GM12878 (cell line): ENCODE measurements around the gene SMCO4. TPM values are rescaled to one million over a fixed set of nuclear protein-coding genes. Genes with fewer than 3 reads are reported as not detected.

ENCODE experiments used
- ATAC-seq: fragments of 200-7000 bp; cut with Tn5 transposase; 3 replicates; pipeline ENCODE4 v1.9.1; 2020; ENCODE audit warnings: mild to moderate bottlenecking, moderate library complexity
- BruUV-seq: library from RNA; stranded (reverse); fragments of 400-500 nt; replicated peaks from 2 replicates; lab custom pipeline; 2021; lab: Mats Ljungman, UMichigan
- CTCF ChIA-PET: fragments of 300-600 bp; sonication (Branson Sonifier 250); formaldehyde crosslinking; extraction: SDS; loops from one replicate; lab custom pipeline; 2021; ENCODE audit warnings: inconsistent platforms; lab: Yijun Ruan, JAX
- POLR2A ChIA-PET: fragments of 350-600 bp; formaldehyde crosslinking; extraction: SDS; loops from one replicate; lab custom pipeline; 2021; ENCODE audit warnings: inconsistent platforms; lab: Charles Lee
- RAD21 ChIA-PET: fragments of 300-600 bp; sonication (Branson Sonifier 250); formaldehyde crosslinking; loops from one replicate; lab custom pipeline; 2023; ENCODE audit warnings: antibody characterized with exemption; ENCODE audit not compliant: unreplicated experiment; lab: Charles Lee
- SMC1A ChIA-PET: fragments of 300-600 bp; sonication (Branson Sonifier 250); formaldehyde crosslinking; loops from one replicate; lab custom pipeline; 2023; ENCODE audit not compliant: unreplicated experiment, uncharacterized antibody; lab: Charles Lee
- DNase-seq: peaks from one replicate; pipeline ENCODE4 v3.0.0-alpha.2; 2011; ENCODE audit warnings: low read depth, low spot score
- FAIRE-seq: peaks from 3 replicates; lab custom pipeline; 2011; peaks lifted over from hg19 to GRCh38; lab: Jason Lieb, UNC
- H2AFZ ChIP-seq: 2 replicates; pipeline ENCODE4 v1.6.0; 2011; ENCODE audit warnings: low read depth, low read length, control low read depth; ENCODE audit not compliant: control insufficient read depth
- H3K27ac ChIP-seq: 2 replicates; pipeline ENCODE4 v1.5.1; 2011; ENCODE audit warnings: control low read depth; ENCODE audit not compliant: control insufficient read depth, insufficient read depth
- H3K27me3 ChIP-seq, 2 experiments: replicated peaks in 1 of 2; 2 replicates each; pipeline versions ENCODE4 v1.6.0 to v1.6.1; 2011; ENCODE audit warnings: low read length in 1 of 2; ENCODE audit not compliant: control insufficient read depth in 2 of 2, insufficient read depth in 2 of 2
- H3K36me3 ChIP-seq, 2 experiments: 2 replicates each; pipeline ENCODE4 v1.5.1; 2011; ENCODE audit warnings: low read length in 1 of 2; ENCODE audit not compliant: control insufficient read depth in 2 of 2, insufficient read depth in 2 of 2
- H3K4me1 ChIP-seq: 2 replicates; pipeline ENCODE4 v1.6.1; 2011; ENCODE audit warnings: mild to moderate bottlenecking, low read length, moderate library complexity, mixed read lengths; ENCODE audit not compliant: control insufficient read depth, insufficient read depth
- H3K4me2 ChIP-seq: 2 replicates; pipeline ENCODE4 v1.6.0; 2011; ENCODE audit warnings: control low read depth; ENCODE audit not compliant: control insufficient read depth, insufficient read depth
- H3K4me3 ChIP-seq: fragments of 200-600 bp; sonication (generic); 2 replicates; pipeline ENCODE4 v1.5.1; 2016
- H3K79me2 ChIP-seq: 2 replicates; pipeline ENCODE4 v1.6.0; 2011; ENCODE audit warnings: low read length; ENCODE audit not compliant: control insufficient read depth, insufficient read depth
- H3K9ac ChIP-seq: 2 replicates; pipeline ENCODE4 v1.8.0; 2011; ENCODE audit warnings: low read length, control low read depth, mixed read lengths; ENCODE audit not compliant: control insufficient read depth, insufficient read depth
- H3K9me3 ChIP-seq: replicated peaks from 3 replicates; pipeline ENCODE4 v1.5.1; 2011; ENCODE audit warnings: mild to moderate bottlenecking, low read length; ENCODE audit not compliant: control insufficient read depth, insufficient read depth
- H4K20me1 ChIP-seq: 2 replicates; pipeline ENCODE4 v1.6.0; 2011; ENCODE audit not compliant: control insufficient read depth, insufficient read depth
- BACH1 ChIP-seq: fragments of 450-650 bp; IDR thresholded peaks from 2 replicates; pipeline ENCODE4 v1.6.1; 2017; ENCODE audit warnings: mild to moderate bottlenecking, borderline replicate concordance
- BHLHE40 ChIP-seq, 2 experiments: fragments of 450-650 bp in 1 of 2; IDR thresholded peaks; 2 replicates each; pipeline ENCODE4 v1.6.1; 2011 to 2017; ENCODE audit warnings: low read depth in 2 of 2, borderline replicate concordance in 1 of 2, improper control_type of control experiment in 1 of 2, low read length in 1 of 2, mild to moderate bottlenecking in 1 of 2
- BRCA1 ChIP-seq: IDR thresholded peaks from 2 replicates; pipeline ENCODE4 v1.6.1; 2011; ENCODE audit warnings: low read depth, low read length, improper control_type of control experiment
- CEBPB ChIP-seq, 2 experiments: fragments of 150-350 bp in 1 of 2; IDR thresholded peaks; 2 replicates each; pipeline ENCODE4 v1.6.1; 2012 to 2014; ENCODE audit warnings: low read depth in 2 of 2, low read length in 2 of 2, borderline replicate concordance in 1 of 2, inconsistent platforms in 1 of 2
- EED ChIP-seq: sonication (generic); IDR thresholded peaks from 2 replicates; pipeline ENCODE4 v1.6.1; 2016; ENCODE audit warnings: antibody characterized with exemption, low read depth
- ETV6 ChIP-seq, 2 experiments: fragments of 450-650 bp in 1 of 2; IDR thresholded peaks in 1 of 2; conservative IDR thresholded peaks in 1 of 2; 2 replicates each; pipeline ENCODE4 v1.6.1; 2014; ENCODE audit warnings: antibody characterized with exemption in 1 of 2, borderline replicate concordance in 1 of 2, low read depth in 1 of 2, mild to moderate bottlenecking in 1 of 2, moderate library complexity in 1 of 2
- NFYB ChIP-seq: IDR thresholded peaks from 2 replicates; pipeline ENCODE4 v1.6.1; 2011; ENCODE audit warnings: low read depth, mild to moderate bottlenecking, low read length, improper control_type of control experiment, moderate library complexity; ENCODE audit not compliant: insufficient read depth
- PAX5 ChIP-seq: IDR thresholded peaks from 2 replicates; pipeline ENCODE4 v1.6.1; 2011; ENCODE audit warnings: low read depth, low read length, borderline replicate concordance
- POLR2AphosphoS2 ChIP-seq: IDR thresholded peaks from 2 replicates; pipeline ENCODE4 v1.6.1; 2011; ENCODE audit warnings: low read depth, mild to moderate bottlenecking, low read length, improper control_type of control experiment, moderate library complexity
- TARDBP ChIP-seq: IDR thresholded peaks from 2 replicates; pipeline ENCODE4 v1.6.1; 2016; ENCODE audit warnings: borderline replicate concordance
- WRNIP1 ChIP-seq: IDR thresholded peaks from 2 replicates; pipeline ENCODE4 v1.6.1; 2011; ENCODE audit warnings: low read depth, low read length, improper control_type of control experiment, borderline replicate concordance
- ZNF24 ChIP-seq: fragments of 450-650 bp; IDR thresholded peaks from 2 replicates; pipeline ENCODE4 v1.6.1; 2017; ENCODE audit warnings: antibody characterized with exemption, mild to moderate bottlenecking
- ZNF274 ChIP-seq: IDR thresholded peaks from one replicate; pipeline ENCODE4 v1.8.0; 2011; ENCODE audit not compliant: insufficient read length, insufficient read depth
- WGBS: methylation state at CpG from one replicate; pipeline ENCODE4 v1.1.6; 2016; ENCODE audit warnings: low lambda C conversion rate; ENCODE audit not compliant: insufficient replicate concordance, insufficient coverage; ENCODE audit errors: missing lambda C conversion rate; 5-methylcytosine and 5-hydroxymethylcytosine counted together
- in situ Hi-C: fragments of 300-500 bp; cut with MboI; formaldehyde crosslinking; loops from 9 replicates; pipeline ENCODE4 v1.14.3; 2018; ENCODE audit warnings: mixed read lengths
- intact Hi-C: fragments of 100-400 bp; cut with micrococcal nuclease; formaldehyde crosslinking; loops from one replicate; pipeline ENCODE4 v1.14.2; 2022; ENCODE audit not compliant: unreplicated experiment
- polyA plus RNA-seq, 11 experiments: library from polyadenylated mRNA; depleted of rRNA in 4 of 11; unstranded in 6 of 11; stranded (reverse) in 5 of 11; fragments of >200 nt; fragmentation: Nextera tagmentation in 4 of 11; fragmentation: Illumina TruSeq in 1 of 11; extraction: Ambion mirVana in 4 of 11; extraction: Trizol in 1 of 11; gene quantifications; 1 replicate in 1 of 11; 2 replicates in 10 of 11; pipeline versions ENCODE4 v1.2.1 to v1.2.3, GENCODE V29; 2011 to 2016; ENCODE audit warnings: inconsistent platforms in 2 of 11, missing spikeins in 2 of 11, low read depth in 1 of 11
- total RNA-seq, 4 experiments: library from RNA; depleted of rRNA in 3 of 4; stranded (reverse); fragments of >200 nt in 3 of 4; fragmentation: Illumina TruSeq in 1 of 4; extraction: Trizol in 1 of 4; gene quantifications; 2 replicates each; pipeline versions ENCODE4 v1.2.1 to v1.2.3, GENCODE V29; 2013 to 2021
- TF ChIP-seq, protein P1 (sequence below): fragments of 450-650 bp; formaldehyde crosslinking; IDR thresholded peaks from 2 replicates; pipeline ENCODE4 v1.4.0; 2022; ENCODE audit warnings: mild to moderate bottlenecking, moderate library complexity
- TF ChIP-seq, protein P2 (sequence below): fragments of 450-650 bp; IDR thresholded peaks from 2 replicates; pipeline ENCODE4 v1.6.1; 2017; ENCODE audit warnings: mild to moderate bottlenecking, moderate library complexity
- TF ChIP-seq, protein P3 (sequence below): fragments of 450-650 bp; IDR thresholded peaks from 2 replicates; pipeline ENCODE4 v1.6.1; 2014; ENCODE audit warnings: mild to moderate bottlenecking

SMCO4 gene
- total and polyA plus RNA-seq, 10 of the 15 experiments (the other 5 are each of a cell fraction or from before 2014, with no cell fraction given), result 3.6 to 59.9 (median 27.9) TPM

DNA sequence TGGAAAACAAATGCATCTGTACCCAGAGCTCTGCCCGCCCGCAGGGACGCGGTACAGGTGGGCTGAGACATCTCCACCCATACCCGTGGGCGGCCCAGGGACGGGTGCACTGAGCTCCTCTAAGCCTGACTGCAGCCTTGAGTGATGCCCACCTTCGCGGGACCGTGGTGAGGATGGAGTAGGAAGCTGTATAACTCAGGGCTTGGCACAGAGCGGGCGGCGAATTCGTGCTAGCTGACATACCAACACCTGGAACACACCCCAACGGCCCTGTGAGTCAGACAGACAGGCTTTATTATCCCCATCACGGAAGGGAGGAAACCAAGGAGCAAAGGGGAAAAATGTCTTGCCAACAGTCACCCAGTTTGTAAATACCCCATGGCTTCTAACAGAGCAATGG, 61.9 kb downstream of the SMCO4 start:
- H3K36me3 ChIP-seq, result peaks cover 0 to 14% of the 10 kb centered on the region in 2 experiments; a peak in 2 of 4 replicates
- H3K9ac ChIP-seq, result no peak overlapping the region
- ChIA-PET RAD21 (interaction anchor here (1.0 kb wide), 1 partner anchor 65 kb away, joined by 3 read pairs; no protein-coding TSS in a partner anchor), CTCF (interaction anchor here (0.8 kb wide), 1 partner anchor 9 kb away, joined by 3 read pairs; no protein-coding TSS in a partner anchor), SMC1A (no interaction called here), POLR2A (no interaction called here)
- H3K4me3 ChIP-seq, result no peak overlapping the region
- no peaks in the 10 kb centered on the region for H3K79me2 ChIP-seq
- intact Hi-C loops, result no loop called here
- WGBS, result 93% methylated on average over 16 of the region's 16 CpGs
- no peaks in the 10 kb centered on the region for H3K9me3 ChIP-seq
- FAIRE-seq, result no peak
- no peaks in the 10 kb centered on the region for H4K20me1 ChIP-seq
- ATAC-seq, result no peak
- no peak for DNase-seq
- TF ChIP-seq, protein P1, sequence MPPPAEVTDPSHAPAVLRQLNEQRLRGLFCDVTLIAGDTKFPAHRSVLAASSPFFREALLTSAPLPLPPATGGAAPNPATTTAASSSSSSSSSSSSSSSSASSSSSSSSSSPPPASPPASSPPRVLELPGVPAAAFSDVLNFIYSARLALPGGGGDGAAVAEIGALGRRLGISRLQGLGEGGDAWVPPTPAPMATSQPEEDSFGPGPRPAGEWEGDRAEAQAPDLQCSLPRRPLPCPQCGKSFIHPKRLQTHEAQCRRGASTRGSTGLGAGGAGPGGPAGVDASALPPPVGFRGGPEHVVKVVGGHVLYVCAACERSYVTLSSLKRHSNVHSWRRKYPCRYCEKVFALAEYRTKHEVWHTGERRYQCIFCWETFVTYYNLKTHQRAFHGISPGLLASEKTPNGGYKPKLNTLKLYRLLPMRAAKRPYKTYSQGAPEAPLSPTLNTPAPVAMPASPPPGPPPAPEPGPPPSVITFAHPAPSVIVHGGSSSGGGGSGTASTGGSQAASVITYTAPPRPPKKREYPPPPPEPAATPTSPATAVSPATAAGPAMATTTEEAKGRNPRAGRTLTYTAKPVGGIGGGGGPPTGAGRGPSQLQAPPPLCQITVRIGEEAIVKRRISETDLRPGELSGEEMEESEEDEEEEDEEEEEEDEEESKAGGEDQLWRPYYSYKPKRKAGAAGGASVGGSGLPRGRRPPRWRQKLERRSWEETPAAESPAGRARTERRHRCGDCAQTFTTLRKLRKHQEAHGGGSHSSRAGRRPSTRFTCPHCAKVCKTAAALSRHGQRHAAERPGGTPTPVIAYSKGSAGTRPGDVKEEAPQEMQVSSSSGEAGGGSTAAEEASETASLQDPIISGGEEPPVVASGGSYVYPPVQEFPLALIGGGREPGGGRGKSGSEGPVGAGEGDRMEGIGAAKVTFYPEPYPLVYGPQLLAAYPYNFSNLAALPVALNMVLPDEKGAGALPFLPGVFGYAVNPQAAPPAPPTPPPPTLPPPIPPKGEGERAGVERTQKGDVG (CRISPR knock-in tag), result no peak
- TF ChIP-seq, protein P2, sequence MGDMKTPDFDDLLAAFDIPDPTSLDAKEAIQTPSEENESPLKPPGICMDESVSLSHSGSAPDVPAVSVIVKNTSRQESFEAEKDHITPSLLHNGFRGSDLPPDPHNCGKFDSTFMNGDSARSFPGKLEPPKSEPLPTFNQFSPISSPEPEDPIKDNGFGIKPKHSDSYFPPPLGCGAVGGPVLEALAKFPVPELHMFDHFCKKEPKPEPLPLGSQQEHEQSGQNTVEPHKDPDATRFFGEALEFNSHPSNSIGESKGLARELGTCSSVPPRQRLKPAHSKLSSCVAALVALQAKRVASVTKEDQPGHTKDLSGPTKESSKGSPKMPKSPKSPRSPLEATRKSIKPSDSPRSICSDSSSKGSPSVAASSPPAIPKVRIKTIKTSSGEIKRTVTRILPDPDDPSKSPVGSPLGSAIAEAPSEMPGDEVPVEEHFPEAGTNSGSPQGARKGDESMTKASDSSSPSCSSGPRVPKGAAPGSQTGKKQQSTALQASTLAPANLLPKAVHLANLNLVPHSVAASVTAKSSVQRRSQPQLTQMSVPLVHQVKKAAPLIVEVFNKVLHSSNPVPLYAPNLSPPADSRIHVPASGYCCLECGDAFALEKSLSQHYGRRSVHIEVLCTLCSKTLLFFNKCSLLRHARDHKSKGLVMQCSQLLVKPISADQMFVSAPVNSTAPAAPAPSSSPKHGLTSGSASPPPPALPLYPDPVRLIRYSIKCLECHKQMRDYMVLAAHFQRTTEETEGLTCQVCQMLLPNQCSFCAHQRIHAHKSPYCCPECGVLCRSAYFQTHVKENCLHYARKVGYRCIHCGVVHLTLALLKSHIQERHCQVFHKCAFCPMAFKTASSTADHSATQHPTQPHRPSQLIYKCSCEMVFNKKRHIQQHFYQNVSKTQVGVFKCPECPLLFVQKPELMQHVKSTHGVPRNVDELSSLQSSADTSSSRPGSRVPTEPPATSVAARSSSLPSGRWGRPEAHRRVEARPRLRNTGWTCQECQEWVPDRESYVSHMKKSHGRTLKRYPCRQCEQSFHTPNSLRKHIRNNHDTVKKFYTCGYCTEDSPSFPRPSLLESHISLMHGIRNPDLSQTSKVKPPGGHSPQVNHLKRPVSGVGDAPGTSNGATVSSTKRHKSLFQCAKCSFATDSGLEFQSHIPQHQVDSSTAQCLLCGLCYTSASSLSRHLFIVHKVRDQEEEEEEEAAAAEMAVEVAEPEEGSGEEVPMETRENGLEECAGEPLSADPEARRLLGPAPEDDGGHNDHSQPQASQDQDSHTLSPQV, result no peak
- TF ChIP-seq BHLHE40 (IDR thresholded peaks at IDR 0.05; ENCODE audit: borderline replicate concordance in 1 of 2, low read depth in 2 of 2, low read length in 1 of 2) (no peak), BACH1 (no peak), POLR2AphosphoS2 (no peak), ZNF24 (no peak), ETV6 (conservative IDR thresholded peaks at IDR 0.05 in 1 of 2, IDR thresholded peaks at IDR 0.05 in 1 of 2; ENCODE audit: borderline replicate concordance in 1 of 2, low read depth in 1 of 2) (no peak), BRCA1 (no peak), TARDBP (no peak), ZNF274 (no peak), EED (no peak), CEBPB (IDR thresholded peaks at IDR 0.05; ENCODE audit: borderline replicate concordance in 1 of 2, low read depth in 2 of 2, low read length in 2 of 2) (no peak), WRNIP1 (no peak), NFYB (no peak), PAX5 (no peak)
- TF ChIP-seq, protein P3, sequence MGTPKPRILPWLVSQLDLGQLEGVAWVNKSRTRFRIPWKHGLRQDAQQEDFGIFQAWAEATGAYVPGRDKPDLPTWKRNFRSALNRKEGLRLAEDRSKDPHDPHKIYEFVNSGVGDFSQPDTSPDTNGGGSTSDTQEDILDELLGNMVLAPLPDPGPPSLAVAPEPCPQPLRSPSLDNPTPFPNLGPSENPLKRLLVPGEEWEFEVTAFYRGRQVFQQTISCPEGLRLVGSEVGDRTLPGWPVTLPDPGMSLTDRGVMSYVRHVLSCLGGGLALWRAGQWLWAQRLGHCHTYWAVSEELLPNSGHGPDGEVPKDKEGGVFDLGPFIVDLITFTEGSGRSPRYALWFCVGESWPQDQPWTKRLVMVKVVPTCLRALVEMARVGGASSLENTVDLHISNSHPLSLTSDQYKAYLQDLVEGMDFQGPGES, result no peak
- TF ChIP-seq, all 136 proteins: peak for 0
- H3K4me1 ChIP-seq, result no peaks in the 10 kb centered on the region
- in situ Hi-C loops, result no loop called here
- H2AFZ ChIP-seq, result no peak overlapping the region
- H3K27ac ChIP-seq, result no peak overlapping the region
- H3K27me3 ChIP-seq, result no peaks in the 10 kb centered on the region
- BruUV-seq, result no TSS peak
- H3K4me2 ChIP-seq, result no peak overlapping the region
